Esophagus muscularis mucosa (tissue), 4 donors: ENCODE data around the gene ADAMTS18.

ENCODE experiments used
- CTCF ChIP-seq, 3 experiments: fragments of 200-600 bp in 2 of 3; fragments of 450-650 bp in 1 of 3; sonication (generic) in 2 of 3; IDR thresholded peaks; one replicate each; pipeline ENCODE4 v1.5.1; 2017 to 2019; ENCODE audit warnings: antibody characterized with exemption in 3 of 3, mild to moderate bottlenecking in 2 of 3, moderate library complexity in 1 of 3
- EP300 ChIP-seq: sonication (generic); formaldehyde crosslinking; IDR thresholded peaks from one replicate; pipeline ENCODE4 v1.6.1; 2017; ENCODE audit warnings: antibody characterized with exemption
- POLR2A ChIP-seq: fragments of 450-650 bp; IDR thresholded peaks from one replicate; pipeline ENCODE4 v1.6.1; 2017; ENCODE audit warnings: antibody characterized with exemption, moderate library complexity, mild to moderate bottlenecking, low read depth
- POLR2AphosphoS5 ChIP-seq, 2 donors: sonication (generic); formaldehyde crosslinking; IDR thresholded peaks; one replicate each; pipeline ENCODE4 v1.6.1; 2017; ENCODE audit warnings: antibody characterized with exemption in 2 of 2

GRCh38 chr16:77385481-77385880, 49.4 kb downstream of the ADAMTS18 start:
- TF ChIP-seq CTCF (IDR thresholded peaks at IDR 0.05) (no peak), POLR2A (no peak), POLR2AphosphoS5 (IDR thresholded peaks at IDR 0.05) (no peak), EP300 (no peak)
